ENCODE measurements around the gene CATSPERZ.

CATSPERZ gene

DNA sequence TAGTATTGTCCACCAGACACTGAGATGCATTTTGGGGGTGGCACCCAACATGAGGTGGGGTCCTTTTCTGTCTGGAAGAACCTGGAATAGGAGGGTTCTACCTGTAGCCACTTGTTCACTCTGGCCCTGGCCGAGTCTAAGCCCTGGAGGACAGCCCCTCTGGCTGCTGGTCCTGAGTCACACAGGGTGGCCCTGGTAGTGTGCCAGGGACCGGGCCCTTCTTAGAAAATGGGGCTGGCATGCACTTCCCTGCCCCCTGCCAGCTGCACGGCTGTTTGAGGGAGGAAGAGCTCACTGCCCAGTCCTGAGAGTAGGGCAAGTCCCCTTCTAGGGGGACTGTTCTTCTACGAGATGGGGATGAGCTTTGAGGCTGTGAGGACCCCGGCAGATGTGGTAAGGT lies 46.7 kb upstream of the CATSPERZ start:
- no peak overlapping the region for H3K4me3 ChIP-seq (replicated peaks; ENCODE audit: low read depth, low read length)
- TF ChIP-seq, protein P1, sequence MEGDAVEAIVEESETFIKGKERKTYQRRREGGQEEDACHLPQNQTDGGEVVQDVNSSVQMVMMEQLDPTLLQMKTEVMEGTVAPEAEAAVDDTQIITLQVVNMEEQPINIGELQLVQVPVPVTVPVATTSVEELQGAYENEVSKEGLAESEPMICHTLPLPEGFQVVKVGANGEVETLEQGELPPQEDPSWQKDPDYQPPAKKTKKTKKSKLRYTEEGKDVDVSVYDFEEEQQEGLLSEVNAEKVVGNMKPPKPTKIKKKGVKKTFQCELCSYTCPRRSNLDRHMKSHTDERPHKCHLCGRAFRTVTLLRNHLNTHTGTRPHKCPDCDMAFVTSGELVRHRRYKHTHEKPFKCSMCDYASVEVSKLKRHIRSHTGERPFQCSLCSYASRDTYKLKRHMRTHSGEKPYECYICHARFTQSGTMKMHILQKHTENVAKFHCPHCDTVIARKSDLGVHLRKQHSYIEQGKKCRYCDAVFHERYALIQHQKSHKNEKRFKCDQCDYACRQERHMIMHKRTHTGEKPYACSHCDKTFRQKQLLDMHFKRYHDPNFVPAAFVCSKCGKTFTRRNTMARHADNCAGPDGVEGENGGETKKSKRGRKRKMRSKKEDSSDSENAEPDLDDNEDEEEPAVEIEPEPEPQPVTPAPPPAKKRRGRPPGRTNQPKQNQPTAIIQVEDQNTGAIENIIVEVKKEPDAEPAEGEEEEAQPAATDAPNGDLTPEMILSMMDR (IDR thresholded peaks at IDR 0.05; ENCODE audit: low read length, missing control alignments) = no peak
- DNase-seq (ENCODE audit: low read depth) = no peak

DNA sequence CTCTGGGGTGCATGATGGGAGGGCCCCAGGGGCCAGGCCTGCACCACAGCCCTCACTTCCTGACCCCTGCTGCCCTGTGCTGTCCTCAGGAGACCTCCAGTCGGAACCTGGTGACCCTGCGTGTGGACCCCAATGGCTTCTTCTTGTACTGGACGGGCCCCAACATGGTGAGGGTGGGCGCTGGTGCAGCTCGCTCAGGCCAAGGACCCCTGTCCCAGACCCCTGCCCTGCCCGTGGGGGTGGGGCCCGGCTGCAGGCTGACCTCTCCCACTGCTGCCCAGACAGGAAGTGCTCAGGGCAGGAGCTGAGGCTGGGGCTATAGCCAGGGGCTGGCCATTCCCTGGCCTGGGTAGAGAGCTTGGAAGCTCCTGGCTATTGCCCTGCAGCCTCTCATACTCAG lies 45.8 kb upstream of the CATSPERZ start:
- TF ChIP-seq, protein P1 (IDR thresholded peaks at IDR 0.05; ENCODE audit: low read length, missing control alignments) = no peak
- no peak overlapping the region for H3K4me3 ChIP-seq (replicated peaks; ENCODE audit: low read depth, low read length)
- DNase-seq (ENCODE audit: low read depth) = no peak

DNA sequence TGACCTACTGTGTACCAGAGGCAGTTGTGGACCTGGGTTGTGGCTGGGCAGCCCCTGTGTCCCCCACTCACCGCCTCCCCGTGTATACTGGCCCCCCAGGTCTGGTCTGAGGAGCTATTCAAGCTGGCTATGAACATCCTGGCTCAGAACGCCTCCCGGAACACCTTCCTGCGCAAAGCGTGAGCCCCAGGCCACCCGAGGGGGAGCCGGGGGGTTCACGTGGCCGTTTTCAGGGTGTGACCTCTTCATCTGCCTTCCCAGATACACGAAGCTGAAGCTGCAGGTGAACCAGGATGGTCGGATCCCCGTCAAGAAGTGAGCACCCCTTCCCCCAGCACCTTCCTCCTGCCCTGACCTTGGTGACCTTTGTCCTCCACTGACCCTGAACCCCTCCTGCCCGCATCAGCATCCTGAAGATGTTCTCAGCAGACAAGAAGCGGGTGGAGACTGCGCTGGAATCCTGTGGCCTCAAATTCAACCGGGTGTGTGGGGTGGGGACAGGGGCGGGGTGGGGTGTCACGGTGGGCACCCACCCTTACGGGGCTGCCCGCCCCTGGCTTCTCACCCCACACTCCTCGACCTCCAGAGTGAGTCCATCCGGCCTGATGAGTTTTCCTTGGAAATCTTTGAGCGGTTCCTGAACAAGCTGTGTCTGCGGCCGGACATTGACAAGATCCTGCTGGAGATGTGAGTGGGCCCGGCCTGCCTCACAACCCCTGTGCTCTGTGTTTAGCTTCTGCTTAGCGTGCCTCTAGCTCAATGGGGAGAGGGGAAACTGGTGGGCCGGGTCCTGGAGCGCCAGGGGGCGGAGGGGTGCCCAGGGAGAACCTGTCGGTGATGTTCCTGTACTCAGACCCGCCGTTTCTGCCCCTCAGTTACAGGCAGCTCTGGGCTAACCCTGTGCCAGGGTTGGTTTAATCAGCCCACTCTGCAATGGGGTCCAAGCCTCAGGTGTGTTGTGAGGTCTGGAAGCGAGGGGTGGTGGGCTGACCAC lies 44.7 kb upstream of the CATSPERZ start:
- no peak overlapping the region for H3K4me3 ChIP-seq (replicated peaks; ENCODE audit: low read depth, low read length)
- TF ChIP-seq, protein P1 (IDR thresholded peaks at IDR 0.05; ENCODE audit: low read length, missing control alignments) = no peak
- no peak for DNase-seq (ENCODE audit: low read depth)

DNA sequence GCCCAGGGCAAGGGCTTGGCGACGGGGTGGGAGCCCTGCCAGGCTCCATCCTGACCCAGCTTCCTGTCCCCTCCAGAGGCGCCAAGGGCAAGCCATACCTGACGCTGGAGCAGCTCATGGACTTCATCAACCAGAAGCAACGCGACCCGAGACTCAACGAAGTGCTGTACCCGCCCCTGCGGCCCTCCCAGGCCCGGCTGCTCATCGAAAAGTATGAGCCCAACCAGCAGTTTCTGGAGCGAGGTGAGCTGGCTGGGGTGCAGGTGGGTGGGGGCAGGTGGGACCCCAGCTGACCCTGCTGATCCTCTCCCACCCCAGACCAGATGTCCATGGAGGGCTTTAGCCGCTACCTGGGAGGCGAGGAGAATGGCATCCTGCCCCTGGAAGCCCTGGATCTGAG lies 43.9 kb upstream of the CATSPERZ start:
- TF ChIP-seq, protein P1 (IDR thresholded peaks at IDR 0.05; ENCODE audit: low read length, missing control alignments) = no peak

DNA sequence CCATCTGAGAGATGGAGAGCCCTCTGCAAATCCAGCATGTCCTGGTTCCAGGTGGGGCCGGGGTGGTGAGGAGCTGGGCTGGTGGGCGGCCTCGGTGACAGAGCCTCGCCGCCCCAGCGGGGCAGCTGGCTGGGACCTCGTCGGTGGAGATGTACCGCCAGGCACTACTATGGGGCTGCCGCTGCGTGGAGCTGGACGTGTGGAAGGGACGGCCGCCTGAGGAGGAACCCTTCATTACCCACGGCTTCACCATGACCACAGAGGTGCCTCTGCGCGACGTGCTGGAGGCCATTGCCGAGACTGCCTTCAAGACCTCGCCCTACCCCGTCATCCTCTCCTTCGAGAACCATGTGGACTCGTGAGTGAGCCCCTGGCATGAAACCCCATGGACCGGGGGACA lies 41.8 kb upstream of the CATSPERZ start:
- TF ChIP-seq, protein P1 (IDR thresholded peaks at IDR 0.05; ENCODE audit: low read length, missing control alignments) = no peak
- no peak for DNase-seq (ENCODE audit: low read depth)
- H3K4me3 ChIP-seq (replicated peaks; ENCODE audit: low read depth, low read length) = no peak overlapping the region

More for the DNA sequence above, 43.9 kb upstream of the CATSPERZ start:
- DNase-seq (ENCODE audit: low read depth) = no peak
- no peak overlapping the region for H3K4me3 ChIP-seq (replicated peaks; ENCODE audit: low read depth, low read length)

DNA sequence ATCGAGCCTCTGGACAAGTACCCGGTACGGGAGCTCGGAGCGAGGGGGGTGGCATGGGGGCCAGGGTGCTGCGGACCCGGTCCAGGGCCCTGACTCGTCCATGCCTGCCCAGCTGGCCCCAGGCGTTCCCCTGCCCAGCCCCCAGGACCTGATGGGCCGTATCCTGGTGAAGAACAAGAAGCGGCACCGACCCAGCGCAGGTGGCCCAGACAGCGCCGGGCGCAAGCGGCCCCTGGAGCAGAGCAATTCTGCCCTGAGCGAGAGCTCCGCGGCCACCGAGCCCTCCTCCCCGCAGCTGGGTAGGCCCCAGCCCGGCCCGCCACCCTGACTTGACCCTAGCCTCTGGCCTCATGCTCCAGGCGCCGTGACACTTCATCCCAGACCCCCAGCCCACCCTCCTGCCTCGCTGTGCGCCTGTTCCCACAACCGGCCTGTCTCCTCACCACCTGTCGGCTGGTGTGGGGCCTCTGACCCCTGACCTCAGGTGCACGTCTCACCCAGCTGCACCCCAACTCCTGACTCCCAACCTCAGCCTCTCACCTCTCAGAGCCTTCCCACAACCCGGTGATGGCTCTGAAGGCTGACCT lies 41.1 kb upstream of the CATSPERZ start:
- DNase-seq (ENCODE audit: low read depth) = no peak

More for the DNA sequence above, 41.1 kb upstream of the CATSPERZ start:
- no peak overlapping the region for H3K4me3 ChIP-seq (replicated peaks; ENCODE audit: low read depth, low read length)
- TF ChIP-seq, protein P1 (IDR thresholded peaks at IDR 0.05; ENCODE audit: low read length, missing control alignments) = no peak

Data from fibroblast of pulmonary artery (primary cell).